Measurements from ENCODE around the gene SLC25A23. TPM values are rescaled to one million over a fixed set of nuclear protein-coding genes. Genes with fewer than 3 reads are reported as not detected.

SLC25A23 gene
- total RNA-seq, 1 experiment from 2014 or later: 18.7 TPM

DNA sequence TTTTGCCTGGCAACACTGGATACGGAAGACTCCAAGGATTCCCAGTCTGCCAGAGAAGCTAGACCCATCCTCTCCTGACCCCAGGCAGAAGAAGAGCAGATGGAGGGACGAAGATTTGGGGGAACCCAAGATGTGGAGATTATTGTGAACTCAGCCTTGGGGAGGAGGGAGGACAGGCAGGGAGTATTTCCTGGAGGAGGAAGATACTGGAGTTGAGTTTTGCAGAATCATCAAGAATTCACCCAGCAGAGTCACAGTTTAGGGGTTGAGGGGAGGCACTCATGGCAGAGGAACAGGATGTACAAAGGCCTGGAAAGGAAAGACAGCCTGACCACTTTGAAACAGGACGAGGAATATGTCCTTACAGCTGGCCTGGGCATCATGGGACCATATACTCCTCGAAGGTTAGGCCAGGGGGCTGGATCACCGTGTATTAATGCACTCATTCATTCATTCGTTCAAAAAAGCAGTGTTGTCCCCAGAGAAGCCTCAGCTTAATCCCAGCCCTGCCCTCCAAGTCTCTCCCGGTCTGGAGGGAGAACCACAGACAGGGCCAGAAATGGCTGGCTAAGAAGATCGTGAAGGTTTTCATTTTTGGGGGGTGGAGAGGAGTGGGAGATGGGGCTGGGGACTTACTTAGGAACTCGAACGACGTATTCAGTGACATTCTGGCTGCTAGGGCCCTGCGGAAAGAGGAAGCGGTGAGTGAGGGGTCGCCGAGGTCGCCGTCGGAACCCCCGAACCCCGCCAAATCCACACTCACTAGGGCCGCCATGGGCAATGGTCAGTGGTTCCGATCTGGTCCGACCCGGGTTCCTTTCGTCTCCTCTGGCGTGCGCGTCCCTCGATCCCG, 67.1 kb downstream of the SLC25A23 start:
- Histone ChIP-seq H3K4me1 (ENCODE audit: control insufficient read depth, insufficient read depth, low read length) (peaks cover 7% of the 10 kb centered on the region; the same call in 1 of the 2 replicates), H3K27ac (ENCODE audit: low read length) (peak overlapping the region; percentile 93), H3K27me3 (ENCODE audit: control insufficient read depth, insufficient read depth, low read length) (no peaks in the 10 kb centered on the region), H3K9me3 (ENCODE audit: control insufficient read depth, insufficient read depth, low read depth, low read length) (no peaks in the 10 kb centered on the region), H3K36me3 (ENCODE audit: control insufficient read depth, insufficient read depth, low read length) (peaks cover 6% of the 10 kb centered on the region), H3K4me3 (ENCODE audit: low read depth in 2 of 2, low read length in 2 of 2) (peak overlapping the region; percentile 80 to 94)
- intact Hi-C loops (cut with micrococcal nuclease; ENCODE audit: unreplicated experiment): no loop called here
- TF ChIP-seq, protein P1, sequence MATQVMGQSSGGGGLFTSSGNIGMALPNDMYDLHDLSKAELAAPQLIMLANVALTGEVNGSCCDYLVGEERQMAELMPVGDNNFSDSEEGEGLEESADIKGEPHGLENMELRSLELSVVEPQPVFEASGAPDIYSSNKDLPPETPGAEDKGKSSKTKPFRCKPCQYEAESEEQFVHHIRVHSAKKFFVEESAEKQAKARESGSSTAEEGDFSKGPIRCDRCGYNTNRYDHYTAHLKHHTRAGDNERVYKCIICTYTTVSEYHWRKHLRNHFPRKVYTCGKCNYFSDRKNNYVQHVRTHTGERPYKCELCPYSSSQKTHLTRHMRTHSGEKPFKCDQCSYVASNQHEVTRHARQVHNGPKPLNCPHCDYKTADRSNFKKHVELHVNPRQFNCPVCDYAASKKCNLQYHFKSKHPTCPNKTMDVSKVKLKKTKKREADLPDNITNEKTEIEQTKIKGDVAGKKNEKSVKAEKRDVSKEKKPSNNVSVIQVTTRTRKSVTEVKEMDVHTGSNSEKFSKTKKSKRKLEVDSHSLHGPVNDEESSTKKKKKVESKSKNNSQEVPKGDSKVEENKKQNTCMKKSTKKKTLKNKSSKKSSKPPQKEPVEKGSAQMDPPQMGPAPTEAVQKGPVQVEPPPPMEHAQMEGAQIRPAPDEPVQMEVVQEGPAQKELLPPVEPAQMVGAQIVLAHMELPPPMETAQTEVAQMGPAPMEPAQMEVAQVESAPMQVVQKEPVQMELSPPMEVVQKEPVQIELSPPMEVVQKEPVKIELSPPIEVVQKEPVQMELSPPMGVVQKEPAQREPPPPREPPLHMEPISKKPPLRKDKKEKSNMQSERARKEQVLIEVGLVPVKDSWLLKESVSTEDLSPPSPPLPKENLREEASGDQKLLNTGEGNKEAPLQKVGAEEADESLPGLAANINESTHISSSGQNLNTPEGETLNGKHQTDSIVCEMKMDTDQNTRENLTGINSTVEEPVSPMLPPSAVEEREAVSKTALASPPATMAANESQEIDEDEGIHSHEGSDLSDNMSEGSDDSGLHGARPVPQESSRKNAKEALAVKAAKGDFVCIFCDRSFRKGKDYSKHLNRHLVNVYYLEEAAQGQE (IDR thresholded peaks at IDR 0.05; ENCODE audit: insufficient read depth in 1 of 2, low read depth in 2 of 2, low read length in 1 of 2): no peak
- TF ChIP-seq POLR2AphosphoS5 (IDR thresholded peaks at IDR 0.05; ENCODE audit: low read depth, low read length) (no peak), TCF7L2 (IDR thresholded peaks at IDR 0.05; ENCODE audit: low read depth, low read length) (no peak), SIN3A (IDR thresholded peaks at IDR 0.05; ENCODE audit: borderline replicate concordance, insufficient read depth, low read depth, low read length) (no peak)
- TF ChIP-seq, protein P2, sequence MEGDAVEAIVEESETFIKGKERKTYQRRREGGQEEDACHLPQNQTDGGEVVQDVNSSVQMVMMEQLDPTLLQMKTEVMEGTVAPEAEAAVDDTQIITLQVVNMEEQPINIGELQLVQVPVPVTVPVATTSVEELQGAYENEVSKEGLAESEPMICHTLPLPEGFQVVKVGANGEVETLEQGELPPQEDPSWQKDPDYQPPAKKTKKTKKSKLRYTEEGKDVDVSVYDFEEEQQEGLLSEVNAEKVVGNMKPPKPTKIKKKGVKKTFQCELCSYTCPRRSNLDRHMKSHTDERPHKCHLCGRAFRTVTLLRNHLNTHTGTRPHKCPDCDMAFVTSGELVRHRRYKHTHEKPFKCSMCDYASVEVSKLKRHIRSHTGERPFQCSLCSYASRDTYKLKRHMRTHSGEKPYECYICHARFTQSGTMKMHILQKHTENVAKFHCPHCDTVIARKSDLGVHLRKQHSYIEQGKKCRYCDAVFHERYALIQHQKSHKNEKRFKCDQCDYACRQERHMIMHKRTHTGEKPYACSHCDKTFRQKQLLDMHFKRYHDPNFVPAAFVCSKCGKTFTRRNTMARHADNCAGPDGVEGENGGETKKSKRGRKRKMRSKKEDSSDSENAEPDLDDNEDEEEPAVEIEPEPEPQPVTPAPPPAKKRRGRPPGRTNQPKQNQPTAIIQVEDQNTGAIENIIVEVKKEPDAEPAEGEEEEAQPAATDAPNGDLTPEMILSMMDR (IDR thresholded peaks at IDR 0.05): no peak
- ATAC-seq (no peak; the same call in 1 of the 2 replicates), DNase-seq (ENCODE audit: low read depth, low spot score) (no peak)
- POLR2A ChIA-PET: no interaction called here
- in situ Hi-C loops (cut with HindIII; ENCODE audit: low pct_unique_long_range_greater_than_20kb, low sequenced_read_pairs): no loop called here
- BruUV-seq (replicated peaks): TSS peak; percentile 86
- CTCF ChIA-PET: interaction anchor here (0.6 kb wide), 1 partner anchor 414 kb away, joined by 3 read pairs; the partner anchor contains the start of gene RANBP3

Small RNA genes within 50 kb of the gene (microRNA-seq; reads per million reads assigned to microRNA genes)
- gene MIR3940 (ENCODE audit: unreplicated experiment) (8.6 reads per million, percentile 25 among the genes with 10 or more reads in this experiment), gene MIR6790 (ENCODE audit: unreplicated experiment) (not detected)

Other genes with a start within 250 kb of the SLC25A23 start
- gene MLLT1, start 179.8 kb downstream of the SLC25A23 start, total RNA-seq (2021; ENCODE audit: unreplicated experiment): 58.3 TPM
- not detected for gene ACER1, start 126.2 kb downstream of the SLC25A23 start, total RNA-seq (2021; ENCODE audit: unreplicated experiment)
- gene CLPP, start 98.3 kb downstream of the SLC25A23 start, total RNA-seq (2021; ENCODE audit: unreplicated experiment): 80.0 TPM
- gene ALKBH7, start 87.0 kb downstream of the SLC25A23 start, total RNA-seq (2021; ENCODE audit: unreplicated experiment): 65.0 TPM
- 1.6 TPM for gene PSPN, start 83.9 kb downstream of the SLC25A23 start, total RNA-seq (2021; ENCODE audit: unreplicated experiment)
- gene GTF2F1, start 66.6 kb downstream of the SLC25A23 start, total RNA-seq (2021; ENCODE audit: unreplicated experiment): 61.1 TPM
- gene KHSRP, start 35.0 kb downstream of the SLC25A23 start, total RNA-seq (2021; ENCODE audit: unreplicated experiment): 333 TPM
- gene SLC25A41, start 26.0 kb downstream of the SLC25A23 start, total RNA-seq (2021; ENCODE audit: unreplicated experiment): 0.21 TPM
- gene CRB3, start 4.5 kb upstream of the SLC25A23 start, total RNA-seq (2021; ENCODE audit: unreplicated experiment): 0.21 TPM
- 0.39 TPM for gene DENND1C, start 22.0 kb upstream of the SLC25A23 start, total RNA-seq (2021; ENCODE audit: unreplicated experiment)
- 4.4 TPM for gene TUBB4A, start 42.5 kb upstream of the SLC25A23 start, total RNA-seq (2021; ENCODE audit: unreplicated experiment)
- gene TNFSF9, start 71.2 kb upstream of the SLC25A23 start, total RNA-seq (2021; ENCODE audit: unreplicated experiment): 2.9 TPM
- 45.4 TPM for gene CD70, start 131.4 kb upstream of the SLC25A23 start, total RNA-seq (2021; ENCODE audit: unreplicated experiment)
- 0.18 TPM for gene TNFSF14, start 210.4 kb upstream of the SLC25A23 start, total RNA-seq (2021; ENCODE audit: unreplicated experiment)